ENCODE results near the gene TOP3B.
A peak's percentile ranks its signal among the peaks of the same experiment; 100 is the strongest.

TOP3B gene

DNA sequence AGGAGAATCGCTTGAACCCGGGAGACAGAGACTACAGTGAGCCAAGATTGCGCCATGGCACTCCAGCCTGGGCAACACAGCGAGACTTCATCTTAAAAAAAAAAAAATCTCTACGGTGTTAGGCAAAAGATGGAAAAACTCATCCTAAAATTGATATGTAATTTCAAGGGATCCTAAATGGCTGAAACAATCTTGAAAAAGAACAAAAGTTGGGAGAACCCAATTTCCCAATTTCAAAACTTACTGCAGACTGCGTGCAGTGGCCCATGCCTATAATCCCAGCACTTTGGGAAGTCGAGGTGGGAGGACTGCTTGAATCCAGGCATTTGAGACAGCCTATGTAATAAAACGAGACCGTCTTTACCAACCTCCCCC, 31.7 kb upstream of the TOP3B start:
- DNase-seq (ENCODE audit: insufficient read length, low spot score) (no peak), FAIRE-seq (no peak)
- TF ChIP-seq POU2F2 (IDR thresholded peaks at IDR 0.05; ENCODE audit: low read depth, low read length) (no peak), SPI1 (IDR thresholded peaks at IDR 0.05; ENCODE audit: low read depth, low read length) (no peak), POLR2A (IDR thresholded peaks at IDR 0.05; ENCODE audit: low read depth, low read length) (no peak), PAX5 (IDR thresholded peaks at IDR 0.05; ENCODE audit: insufficient read depth, low read length, severe bottlenecking) (no peak)

DNA sequence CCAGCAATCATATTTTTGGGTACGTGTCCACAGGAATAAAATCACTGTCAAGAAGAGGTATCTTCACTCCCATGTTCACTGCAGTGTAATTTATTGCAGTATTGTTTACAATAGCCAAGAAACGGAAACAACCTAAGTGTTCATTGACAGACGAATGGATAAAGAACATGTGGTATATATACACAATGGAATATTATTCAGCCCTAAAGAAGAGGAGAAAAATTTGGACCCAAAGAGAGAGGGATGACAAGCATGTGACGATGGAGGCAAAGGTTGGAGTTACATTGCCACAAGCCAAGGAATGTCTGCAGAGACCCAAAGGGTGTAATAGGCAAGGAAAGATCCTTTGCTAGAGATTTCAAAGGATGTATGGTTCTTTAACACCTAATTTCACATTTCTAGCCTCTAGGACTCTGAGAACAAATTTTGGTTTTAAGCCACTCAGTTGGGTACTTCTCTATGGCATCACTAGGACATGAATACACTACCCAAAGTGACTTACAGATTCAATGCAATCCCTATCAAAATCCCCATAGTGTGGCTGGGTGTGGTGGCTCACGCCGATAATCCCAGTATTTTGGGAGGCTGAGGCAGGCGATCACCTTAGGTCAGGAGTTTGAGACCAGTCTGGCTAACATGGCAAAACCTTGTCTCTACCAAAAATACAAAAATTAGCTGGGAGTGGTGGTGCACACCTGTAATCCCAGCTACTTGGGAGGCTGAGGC, 31.1 kb upstream of the TOP3B start:
- no peak for FAIRE-seq
- TF ChIP-seq POU2F2 (IDR thresholded peaks at IDR 0.05; ENCODE audit: low read depth, low read length): no peak
- no peak for TF ChIP-seq PAX5 (IDR thresholded peaks at IDR 0.05; ENCODE audit: insufficient read depth, low read length, severe bottlenecking)
- TF ChIP-seq SPI1 (IDR thresholded peaks at IDR 0.05; ENCODE audit: low read depth, low read length): no peak
- no peak for TF ChIP-seq POLR2AphosphoS5 (IDR thresholded peaks at IDR 0.05; ENCODE audit: low read depth, low read length)
- no peak for TF ChIP-seq TAF1 (IDR thresholded peaks at IDR 0.05; ENCODE audit: low read depth, low read length)
- no peak for TF ChIP-seq POLR2A (IDR thresholded peaks at IDR 0.05; ENCODE audit: low read depth, low read length)
- no peak for DNase-seq (ENCODE audit: insufficient read length, low spot score)

DNA sequence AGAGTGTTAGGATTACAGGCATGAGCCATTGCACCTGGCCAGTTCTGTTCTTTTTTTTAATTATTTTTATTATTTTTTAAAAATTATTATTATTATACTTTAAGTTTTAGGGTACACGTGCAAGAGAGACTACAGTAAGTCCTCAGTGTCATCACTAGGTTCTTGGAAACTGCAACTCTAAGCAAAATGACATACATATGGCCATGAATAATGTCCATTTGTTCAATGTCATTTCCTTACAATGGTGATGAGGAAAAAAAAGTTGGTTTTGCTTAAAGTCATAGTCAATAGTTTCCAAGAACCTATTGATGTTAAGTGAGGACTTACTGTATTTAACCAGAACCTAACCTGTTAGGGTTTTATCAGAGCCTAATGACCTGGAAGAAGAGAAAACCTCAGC, 29.4 kb upstream of the TOP3B start:
- TF ChIP-seq TAF1 (IDR thresholded peaks at IDR 0.05; ENCODE audit: low read depth, low read length) (no peak), POLR2A (IDR thresholded peaks at IDR 0.05; ENCODE audit: low read depth, low read length) (no peak), POU2F2 (IDR thresholded peaks at IDR 0.05; ENCODE audit: low read depth, low read length) (no peak), SPI1 (IDR thresholded peaks at IDR 0.05; ENCODE audit: low read depth, low read length) (no peak), POLR2AphosphoS5 (IDR thresholded peaks at IDR 0.05; ENCODE audit: low read depth, low read length) (no peak), PAX5 (IDR thresholded peaks at IDR 0.05; ENCODE audit: insufficient read depth, low read length, severe bottlenecking) (no peak)
- no peak for DNase-seq (ENCODE audit: insufficient read length, low spot score)
- no peak for FAIRE-seq

DNA sequence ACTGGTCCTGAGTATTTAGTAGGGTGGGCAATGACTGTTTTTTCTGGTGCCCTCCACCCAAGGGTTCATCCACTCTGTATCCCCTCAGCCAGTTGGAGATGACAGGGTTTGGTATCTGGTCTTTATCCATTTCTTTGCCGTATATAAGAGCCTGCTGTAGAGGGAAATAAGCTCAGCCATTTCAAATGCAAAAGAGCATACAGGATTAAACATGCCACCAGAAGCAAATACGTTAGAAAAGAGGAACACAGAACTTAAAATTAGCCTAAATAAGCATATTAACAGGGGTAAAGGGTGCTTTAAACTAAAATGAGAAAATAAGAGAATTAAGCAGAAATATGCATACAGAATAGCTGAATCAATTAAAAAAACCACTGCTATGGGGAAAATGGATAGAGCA, 27.8 kb upstream of the TOP3B start:
- DNase-seq (ENCODE audit: insufficient read length, low spot score) (no peak), FAIRE-seq (peak; percentile 31)
- no peak for TF ChIP-seq POLR2AphosphoS5 (IDR thresholded peaks at IDR 0.05; ENCODE audit: low read depth, low read length)
- TF ChIP-seq PAX5 (IDR thresholded peaks at IDR 0.05; ENCODE audit: insufficient read depth, low read length, severe bottlenecking): no peak
- TF ChIP-seq TAF1 (IDR thresholded peaks at IDR 0.05; ENCODE audit: low read depth, low read length): no peak
- no peak for TF ChIP-seq POLR2A (IDR thresholded peaks at IDR 0.05; ENCODE audit: low read depth, low read length)
- TF ChIP-seq POU2F2 (IDR thresholded peaks at IDR 0.05; ENCODE audit: low read depth, low read length): no peak
- no peak for TF ChIP-seq SPI1 (IDR thresholded peaks at IDR 0.05; ENCODE audit: low read depth, low read length)

- FAIRE-seq (peak; percentile 16), DNase-seq (ENCODE audit: insufficient read length, low spot score) (no peak)
- no peak for TF ChIP-seq SPI1 (IDR thresholded peaks at IDR 0.05; ENCODE audit: low read depth, low read length)
These were observed 27.1 kb upstream of the TOP3B start for GRCh38 chr22:22009661-22010060.

- DNase-seq (ENCODE audit: insufficient read length, low spot score) (no peak), FAIRE-seq (no peak)
- TF ChIP-seq POU2F2 (IDR thresholded peaks at IDR 0.05; ENCODE audit: low read depth, low read length) (no peak), POLR2A (IDR thresholded peaks at IDR 0.05; ENCODE audit: low read depth, low read length) (no peak), POLR2AphosphoS5 (IDR thresholded peaks at IDR 0.05; ENCODE audit: low read depth, low read length) (no peak), SPI1 (IDR thresholded peaks at IDR 0.05; ENCODE audit: low read depth, low read length) (no peak), TAF1 (IDR thresholded peaks at IDR 0.05; ENCODE audit: low read depth, low read length) (no peak), PAX5 (IDR thresholded peaks at IDR 0.05; ENCODE audit: insufficient read depth, low read length, severe bottlenecking) (no peak)
These were observed 24.0 kb upstream of the TOP3B start for GRCh38 chr22:22006596-22006990.

DNA sequence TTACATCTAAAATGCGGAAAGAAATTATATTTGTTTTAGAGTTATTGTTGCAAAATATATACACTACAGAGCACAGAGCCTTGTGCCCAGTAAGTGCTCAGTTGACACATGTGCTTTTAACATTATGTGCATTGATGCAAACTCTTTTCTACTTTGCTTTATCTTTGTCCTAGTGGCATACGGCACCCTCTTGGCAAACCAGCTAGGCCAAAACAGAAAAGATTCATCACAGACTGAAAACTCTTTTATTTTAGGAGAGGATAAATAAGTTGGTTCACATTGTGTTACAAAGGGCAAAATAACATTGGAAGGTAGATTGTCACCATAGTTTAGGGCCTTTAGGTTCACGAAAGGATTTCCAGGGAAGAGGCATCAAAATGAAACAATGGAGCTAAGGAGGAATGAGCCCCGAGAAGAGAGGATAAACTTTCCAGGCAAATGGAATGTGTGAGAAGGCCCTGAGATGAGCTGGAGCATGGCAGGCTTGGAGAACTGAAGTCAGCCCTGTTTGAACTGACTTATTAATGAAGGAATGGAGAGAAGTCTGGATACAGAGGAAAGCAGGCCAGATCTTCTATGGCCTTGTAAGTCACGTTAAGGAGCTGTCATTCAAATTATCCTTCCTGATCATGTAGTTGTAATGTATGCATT, 23.5 kb upstream of the TOP3B start:
- TF ChIP-seq SPI1 (IDR thresholded peaks at IDR 0.05; ENCODE audit: low read depth, low read length) (no peak), TAF1 (IDR thresholded peaks at IDR 0.05; ENCODE audit: low read depth, low read length) (no peak), POU2F2 (IDR thresholded peaks at IDR 0.05; ENCODE audit: low read depth, low read length) (no peak), PAX5 (IDR thresholded peaks at IDR 0.05; ENCODE audit: insufficient read depth, low read length, severe bottlenecking) (no peak), POLR2A (IDR thresholded peaks at IDR 0.05; ENCODE audit: low read depth, low read length) (no peak), POLR2AphosphoS5 (IDR thresholded peaks at IDR 0.05; ENCODE audit: low read depth, low read length) (no peak)
- FAIRE-seq (no peak), DNase-seq (ENCODE audit: insufficient read length, low spot score) (no peak)

DNA sequence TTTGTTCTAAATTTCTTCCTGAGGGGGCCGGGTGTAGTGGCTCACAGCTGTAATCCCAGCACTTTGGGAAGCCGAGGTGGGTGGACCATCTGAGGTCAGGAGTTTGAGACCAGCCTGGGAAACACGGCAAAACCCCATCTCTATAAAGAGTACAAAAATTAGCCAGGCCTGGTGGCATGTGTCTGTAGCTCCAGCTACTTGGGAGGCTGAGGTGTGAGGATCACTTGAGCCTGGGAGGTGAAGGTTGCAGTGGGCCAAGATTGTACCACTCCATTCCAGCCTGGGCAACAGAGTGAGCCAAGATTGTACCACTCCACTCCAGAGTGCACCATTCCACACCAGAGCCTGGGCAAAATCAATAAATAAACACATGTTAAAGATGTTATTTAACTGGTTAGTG, 20.6 kb upstream of the TOP3B start:
- DNase-seq (ENCODE audit: insufficient read length, low spot score) (no peak), FAIRE-seq (no peak)
- no peak for TF ChIP-seq TAF1 (IDR thresholded peaks at IDR 0.05; ENCODE audit: low read depth, low read length)
- TF ChIP-seq POLR2AphosphoS5 (IDR thresholded peaks at IDR 0.05; ENCODE audit: low read depth, low read length): no peak
- no peak for TF ChIP-seq SPI1 (IDR thresholded peaks at IDR 0.05; ENCODE audit: low read depth, low read length)
- no peak for TF ChIP-seq POLR2A (IDR thresholded peaks at IDR 0.05; ENCODE audit: low read depth, low read length)
- TF ChIP-seq PAX5 (IDR thresholded peaks at IDR 0.05; ENCODE audit: insufficient read depth, low read length, severe bottlenecking): no peak
- TF ChIP-seq POU2F2 (IDR thresholded peaks at IDR 0.05; ENCODE audit: low read depth, low read length): no peak

GRCh38 chr22:22002526-22003055, 20.0 kb upstream of the TOP3B start:
- FAIRE-seq: no peak
- TF ChIP-seq POLR2A (IDR thresholded peaks at IDR 0.05; ENCODE audit: low read depth, low read length) (no peak), PAX5 (IDR thresholded peaks at IDR 0.05; ENCODE audit: insufficient read depth, low read length, severe bottlenecking) (no peak), SPI1 (IDR thresholded peaks at IDR 0.05; ENCODE audit: low read depth, low read length) (no peak), TAF1 (IDR thresholded peaks at IDR 0.05; ENCODE audit: low read depth, low read length) (no peak), POLR2AphosphoS5 (IDR thresholded peaks at IDR 0.05; ENCODE audit: low read depth, low read length) (no peak), POU2F2 (IDR thresholded peaks at IDR 0.05; ENCODE audit: low read depth, low read length) (no peak)
- DNase-seq (ENCODE audit: insufficient read length, low spot score): no peak
